ENCODE results near the gene TGM4. TPM values are rescaled to one million over a fixed set of nuclear protein-coding genes. Genes with fewer than 3 reads are reported as not detected.

Gene TGM4
- total and polyA plus RNA-seq, 12 donors: not detected

DNA sequence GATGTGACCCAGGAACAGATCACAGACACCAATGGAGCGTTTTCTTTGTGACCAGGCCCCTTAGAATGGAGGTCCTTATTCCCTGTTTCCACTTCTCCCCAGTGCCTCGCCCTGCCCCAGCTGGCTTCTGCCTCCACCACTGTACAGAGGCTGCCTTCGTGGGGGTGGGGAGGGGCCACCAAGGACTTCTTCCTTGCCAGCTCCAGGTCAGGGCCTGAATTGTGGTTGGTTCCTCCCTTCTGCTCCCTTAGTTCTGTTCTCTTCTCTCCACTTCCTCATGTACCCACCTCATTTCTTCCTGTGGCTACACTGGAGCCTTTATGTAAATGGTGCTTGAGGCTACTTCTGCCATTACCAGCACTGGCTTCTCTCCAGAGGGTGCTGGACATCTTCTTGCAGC, 16.4 kb downstream of the TGM4 start:
- intact Hi-C loops (cut with DNase I): no loop called here
- Histone ChIP-seq H3K27me3 (peaks cover 0 to 12% (median 0%) of the 10 kb centered on the region in 7 donors), H3K4me1 (no peaks in the 10 kb centered on the region), H3K27ac (no peak overlapping the region), H3K36me3 (no peaks in the 10 kb centered on the region), H3K9me3 (no peaks in the 10 kb centered on the region), H3K4me3 (no peak overlapping the region)
- TF ChIP-seq, protein P1, sequence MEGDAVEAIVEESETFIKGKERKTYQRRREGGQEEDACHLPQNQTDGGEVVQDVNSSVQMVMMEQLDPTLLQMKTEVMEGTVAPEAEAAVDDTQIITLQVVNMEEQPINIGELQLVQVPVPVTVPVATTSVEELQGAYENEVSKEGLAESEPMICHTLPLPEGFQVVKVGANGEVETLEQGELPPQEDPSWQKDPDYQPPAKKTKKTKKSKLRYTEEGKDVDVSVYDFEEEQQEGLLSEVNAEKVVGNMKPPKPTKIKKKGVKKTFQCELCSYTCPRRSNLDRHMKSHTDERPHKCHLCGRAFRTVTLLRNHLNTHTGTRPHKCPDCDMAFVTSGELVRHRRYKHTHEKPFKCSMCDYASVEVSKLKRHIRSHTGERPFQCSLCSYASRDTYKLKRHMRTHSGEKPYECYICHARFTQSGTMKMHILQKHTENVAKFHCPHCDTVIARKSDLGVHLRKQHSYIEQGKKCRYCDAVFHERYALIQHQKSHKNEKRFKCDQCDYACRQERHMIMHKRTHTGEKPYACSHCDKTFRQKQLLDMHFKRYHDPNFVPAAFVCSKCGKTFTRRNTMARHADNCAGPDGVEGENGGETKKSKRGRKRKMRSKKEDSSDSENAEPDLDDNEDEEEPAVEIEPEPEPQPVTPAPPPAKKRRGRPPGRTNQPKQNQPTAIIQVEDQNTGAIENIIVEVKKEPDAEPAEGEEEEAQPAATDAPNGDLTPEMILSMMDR (IDR thresholded peaks at IDR 0.05): no peak
- WGBS, 2 donors: 73 to 76% methylated on average over 3 of the region's 3 CpGs
- no peak for DNase-seq
- no peak for ATAC-seq

DNA sequence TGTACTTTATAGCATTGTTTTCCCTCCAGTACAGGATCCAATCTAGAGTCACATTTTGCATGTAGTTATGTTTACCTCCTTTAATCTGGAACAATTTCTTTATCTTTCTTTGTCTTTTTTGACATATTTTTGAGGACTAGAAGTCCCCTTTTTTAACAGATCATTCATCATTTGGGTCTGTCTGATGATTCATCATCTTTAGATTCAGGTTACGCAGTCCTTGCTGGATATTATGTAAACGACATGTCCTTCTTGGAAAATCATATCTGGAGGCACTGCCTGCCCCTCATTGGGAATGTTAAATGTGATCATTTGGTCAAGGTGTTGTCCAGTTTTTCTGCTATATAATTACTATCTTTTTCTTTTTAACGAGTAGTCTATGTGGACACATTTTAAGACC, 18.3 kb downstream of the TGM4 start:
- Histone ChIP-seq H3K4me1 (no peaks in the 10 kb centered on the region), H3K27me3 (peaks cover 0 to 4% (median 0%) of the 10 kb centered on the region in 7 donors), H3K4me3 (no peak overlapping the region), H3K9me3 (no peaks in the 10 kb centered on the region), H3K36me3 (no peaks in the 10 kb centered on the region), H3K27ac (no peak overlapping the region)
- TF ChIP-seq, protein P1 (IDR thresholded peaks at IDR 0.05): no peak
- intact Hi-C loops (cut with DNase I): no loop called here
- WGBS, 2 donors: 73 to 91% methylated on average over 3 of the region's 3 CpGs
- ATAC-seq: no peak
- no peak for DNase-seq

DNA sequence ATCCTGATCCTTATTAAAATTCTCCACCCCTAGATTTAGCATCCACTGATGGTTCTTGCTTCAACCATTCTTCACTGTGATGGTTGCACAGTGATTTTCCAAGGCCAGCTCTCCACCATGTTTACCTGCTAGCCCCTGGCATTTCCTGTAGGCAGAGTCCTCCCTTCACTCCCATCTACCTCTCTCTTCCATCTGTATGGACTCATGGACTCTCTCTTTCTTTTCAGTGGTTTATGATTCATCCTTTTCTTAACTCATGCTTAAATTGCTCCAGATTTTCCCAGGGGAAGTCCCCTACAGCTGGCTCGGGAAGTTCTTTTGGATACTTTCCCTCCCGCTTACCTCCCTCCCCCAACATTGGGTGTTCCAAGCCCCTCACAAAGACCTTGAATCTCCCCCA, 18.7 kb downstream of the TGM4 start:
- H3K4me1 ChIP-seq: no peaks in the 10 kb centered on the region
- ATAC-seq: no peak
- H3K27ac ChIP-seq: no peak overlapping the region
- WGBS, 2 donors: 57 to 75% methylated on average over 2 of the region's 2 CpGs
- TF ChIP-seq, protein P1 (IDR thresholded peaks at IDR 0.05): no peak
- H3K9me3 ChIP-seq: no peaks in the 10 kb centered on the region
- no peaks in the 10 kb centered on the region for H3K36me3 ChIP-seq
- peaks cover 0 to 4% (median 0%) of the 10 kb centered on the region in 7 donors for H3K27me3 ChIP-seq
- DNase-seq: no peak
- H3K4me3 ChIP-seq: no peak overlapping the region
- intact Hi-C loops (cut with DNase I): no loop called here

DNA sequence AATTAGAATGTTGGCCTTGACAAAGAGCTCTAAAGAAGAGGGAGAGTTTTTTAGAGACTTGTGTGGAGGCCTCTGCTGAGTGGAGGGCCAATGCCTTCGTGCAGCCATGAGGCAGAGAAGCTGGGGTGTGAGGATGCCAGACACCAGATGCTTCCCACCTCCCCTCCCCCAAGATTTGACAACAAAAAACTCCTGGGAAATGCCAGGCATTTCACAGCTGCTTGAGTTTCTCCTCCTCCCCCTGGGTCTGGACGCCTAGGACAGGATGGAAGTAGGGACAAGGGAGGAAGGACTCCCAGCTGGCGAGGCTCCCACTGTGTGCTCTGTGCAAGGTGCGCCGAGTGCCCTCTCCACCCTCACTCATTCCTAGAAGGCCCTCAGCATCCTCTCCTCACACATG, 20.1 kb downstream of the TGM4 start:
- H3K36me3 ChIP-seq: no peaks in the 10 kb centered on the region
- no peak for DNase-seq
- H3K9me3 ChIP-seq: no peaks in the 10 kb centered on the region
- H3K27me3 ChIP-seq: peaks cover 0 to 13% (median 10%) of the 10 kb centered on the region in 7 donors
- intact Hi-C loops (cut with DNase I): no loop called here
- WGBS, 2 donors: 28 to 36% methylated on average over 5 of the region's 5 CpGs
- no peak overlapping the region for H3K4me3 ChIP-seq
- H3K27ac ChIP-seq: no peak overlapping the region
- no peaks in the 10 kb centered on the region for H3K4me1 ChIP-seq
- ATAC-seq: no peak
- TF ChIP-seq, protein P1 (IDR thresholded peaks at IDR 0.05): no peak
